Sigmoid colon (tissue), 7 donors: ENCODE results near the gene MAP2K3. TPM values are rescaled to one million over a fixed set of nuclear protein-coding genes. Genes with fewer than 3 reads are reported as not detected.

ENCODE experiments used
- DNase-seq: peaks from one replicate; pipeline ENCODE4 v3.0.0-alpha.2; 2019
- H3K27ac ChIP-seq, 4 donors: fragments of 200-600 bp; sonication (generic); one replicate each; pipeline ENCODE4 v1.5.1; 2016 to 2019; ENCODE audit warnings: mild to moderate bottlenecking in 1 of 4
- H3K27me3 ChIP-seq, 3 donors: fragments of 200-600 bp; sonication (generic); one replicate each; pipeline ENCODE4 v1.5.1; 2019; ENCODE audit warnings: mild to moderate bottlenecking in 1 of 3
- H3K36me3 ChIP-seq, 4 donors: fragments of 200-600 bp; sonication (generic); one replicate each; pipeline ENCODE4 v1.5.1; 2016 to 2019
- H3K4me1 ChIP-seq, 4 donors: fragments of 200-600 bp; sonication (generic); one replicate each; pipeline ENCODE4 v1.5.1; 2017 to 2019
- H3K4me3 ChIP-seq, 4 donors: fragments of 200-600 bp; sonication (generic); one replicate each; pipeline ENCODE4 v1.5.1; 2017 to 2019; ENCODE audit warnings: mild to moderate bottlenecking in 2 of 4, moderate library complexity in 1 of 4
- H3K9me3 ChIP-seq, 4 donors: fragments of 200-600 bp in 3 of 4; sonication (generic) in 3 of 4; one replicate each; pipeline versions ENCODE4 v1.5.1 to v1.6.1; 2013 to 2019
- CTCF ChIP-seq, 4 experiments: fragments of 450-650 bp in 3 of 4; fragments of 200-600 bp in 1 of 4; IDR thresholded peaks; one replicate each; pipeline ENCODE4 v1.5.1; 2016 to 2019; ENCODE audit warnings: antibody characterized with exemption in 4 of 4, mild to moderate bottlenecking in 3 of 4, moderate library complexity in 2 of 4
- EP300 ChIP-seq, 4 donors: sonication (generic); formaldehyde crosslinking; IDR thresholded peaks; one replicate each; pipeline ENCODE4 v1.6.1; 2017; ENCODE audit warnings: antibody characterized with exemption in 4 of 4
- POLR2A ChIP-seq, 2 donors: fragments of 450-650 bp; IDR thresholded peaks; one replicate each; pipeline ENCODE4 v1.6.1; 2016; ENCODE audit warnings: antibody characterized with exemption in 2 of 2, mild to moderate bottlenecking in 2 of 2, moderate library complexity in 2 of 2
- POLR2AphosphoS5 ChIP-seq, 4 donors: sonication (generic); formaldehyde crosslinking; IDR thresholded peaks; one replicate each; pipeline ENCODE4 v1.6.1; 2017; ENCODE audit warnings: antibody characterized with exemption in 4 of 4
- WGBS, 2 donors: extraction: QIAGEN DNeasy Blood & Tissue Kit; methylation state at CpG; one replicate each; pipeline ENCODE4 v1.1.7; 2013; 5-methylcytosine and 5-hydroxymethylcytosine counted together
- intact Hi-C: fragments of 100-400 bp; cut with DNase I; formaldehyde crosslinking; loops from one replicate; pipeline ENCODE4 v1.15.1; 2023
- polyA plus RNA-seq, 3 donors: library from polyadenylated mRNA; stranded (reverse); fragments of 200-250 nt; gene quantifications; one replicate each; pipeline ENCODE4 v1.2.3, GENCODE V29; 2013
- total RNA-seq, 4 donors: library from RNA; depleted of rRNA; stranded (reverse); fragments of >200 nt; gene quantifications; one replicate each; pipeline ENCODE4 v1.1.0, GENCODE V29; 2016
- donor health status: healthy with polysubstance abuse.
- donor health status: Bipolar disorder and iron deficiency.
- donor health status: healthy.

Gene MAP2K3
- total and polyA plus RNA-seq, 7 donors, result 9.5 to 59.1 (median 23.3) TPM

- no peak for DNase-seq
- Histone ChIP-seq H3K4me1 (no peaks in the 10 kb centered on the region), H3K27me3 (no peaks in the 10 kb centered on the region), H3K36me3 (no peaks in the 10 kb centered on the region), H3K9me3 (no peaks in the 10 kb centered on the region), H3K4me3 (no peak overlapping the region), H3K27ac (no peak overlapping the region)
- intact Hi-C loops, result no loop called here
- 93 to 95% methylated on average over 2 of the region's 2 CpGs for WGBS, 2 donors
- no peak for TF ChIP-seq POLR2A (IDR thresholded peaks at IDR 0.05)
- TF ChIP-seq CTCF (IDR thresholded peaks at IDR 0.05), result no peak
- no peak for TF ChIP-seq POLR2AphosphoS5 (IDR thresholded peaks at IDR 0.05)
- no peak for TF ChIP-seq EP300 (IDR thresholded peaks at IDR 0.05)
Observed at GRCh38 chr17:21356537-21357127, 72.1 kb downstream of the MAP2K3 start.

GRCh38 chr17:21357281-21357680 lies 72.8 kb downstream of the MAP2K3 start:
- Histone ChIP-seq H3K27ac (no peak overlapping the region), H3K9me3 (no peaks in the 10 kb centered on the region), H3K4me1 (no peaks in the 10 kb centered on the region), H3K4me3 (no peak overlapping the region), H3K36me3 (no peaks in the 10 kb centered on the region), H3K27me3 (no peaks in the 10 kb centered on the region)
- TF ChIP-seq POLR2AphosphoS5 (IDR thresholded peaks at IDR 0.05), result no peak
- TF ChIP-seq EP300 (IDR thresholded peaks at IDR 0.05), result no peak
- no peak for TF ChIP-seq CTCF (IDR thresholded peaks at IDR 0.05)
- TF ChIP-seq POLR2A (IDR thresholded peaks at IDR 0.05), result no peak
- intact Hi-C loops, result no loop called here
- DNase-seq, result no peak
- WGBS, 2 donors, result 85 to 88% methylated on average over 5 of the region's 5 CpGs

- intact Hi-C loops, result no loop called here
- no peak overlapping the region for H3K27ac ChIP-seq
- DNase-seq, result no peak
- WGBS, 2 donors, result 63 to 70% methylated on average over 10 of the region's 10 CpGs
- H3K9me3 ChIP-seq, result no peaks in the 10 kb centered on the region
- H3K27me3 ChIP-seq, result no peaks in the 10 kb centered on the region
- H3K4me3 ChIP-seq, result no peak overlapping the region
- TF ChIP-seq POLR2A (IDR thresholded peaks at IDR 0.05), result no peak
- no peak for TF ChIP-seq POLR2AphosphoS5 (IDR thresholded peaks at IDR 0.05)
- TF ChIP-seq EP300 (IDR thresholded peaks at IDR 0.05), result no peak
- TF ChIP-seq CTCF (IDR thresholded peaks at IDR 0.05), result no peak
- H3K4me1 ChIP-seq, result no peaks in the 10 kb centered on the region
- H3K36me3 ChIP-seq, result no peaks in the 10 kb centered on the region
Observed at GRCh38 chr17:21357696-21358656, 73.5 kb downstream of the MAP2K3 start.

GRCh38 chr17:21358682-21359482 lies 74.4 kb downstream of the MAP2K3 start:
- DNase-seq, result no peak
- Histone ChIP-seq H3K27me3 (no peaks in the 10 kb centered on the region), H3K27ac (no peak overlapping the region), H3K4me1 (no peaks in the 10 kb centered on the region), H3K4me3 (no peak overlapping the region), H3K9me3 (no peaks in the 10 kb centered on the region), H3K36me3 (no peaks in the 10 kb centered on the region)
- TF ChIP-seq POLR2AphosphoS5 (IDR thresholded peaks at IDR 0.05) (no peak), EP300 (IDR thresholded peaks at IDR 0.05) (no peak), POLR2A (IDR thresholded peaks at IDR 0.05) (no peak), CTCF (IDR thresholded peaks at IDR 0.05) (no peak)
- WGBS, 2 donors, result 23 to 66% methylated on average over 12 of the region's 12 CpGs
- intact Hi-C loops, result no loop called here
